HepG2 (cell line): ENCODE data around the gene RAD17. TPM values are rescaled to one million over a fixed set of nuclear protein-coding genes. Genes with fewer than 3 reads are reported as not detected.
A peak's percentile ranks its signal among the peaks of the same experiment; 100 is the strongest.

Experiments
- ATAC-seq: fragments of 200-7000 bp; cut with Tn5 transposase; 3 replicates; pipeline ENCODE4 v1.9.1; 2020; ENCODE audit warnings: mild to moderate bottlenecking, moderate library complexity
- BruUV-seq: library from RNA; stranded (reverse); fragments of 400-500 nt; replicated peaks from 2 replicates; lab custom pipeline; 2021; lab: Mats Ljungman, UMichigan
- CTCF ChIA-PET: fragments of 300-600 bp; formaldehyde crosslinking; extraction: SDS; loops from one replicate; lab custom pipeline; 2021; ENCODE audit warnings: low total read pairs, inconsistent platforms, low intra/inter-chr PET ratio; lab: Yijun Ruan, JAX
- POLR2A ChIA-PET: fragments of 350-600 bp; sonication (Branson Sonifier 250); formaldehyde crosslinking; loops from one replicate; lab custom pipeline; 2020; ENCODE audit warnings: antibody characterized with exemption, inconsistent platforms; lab: Yijun Ruan, JAX
- DNase-seq: peaks from one replicate; pipeline ENCODE4 v3.0.0-alpha.2; 2015; ENCODE audit warnings: low spot score
- FAIRE-seq: peaks from 3 replicates; lab custom pipeline; 2011; peaks lifted over from hg19 to GRCh38; lab: Jason Lieb, UNC
- H2AFZ ChIP-seq: one replicate; pipeline ENCODE4 v1.6.1; 2011; ENCODE audit warnings: low read length, inconsistent platforms
- H3K27ac ChIP-seq: fragments of 300-600 bp; 3 replicates; pipeline ENCODE4 v1.8.0; 2011; ENCODE audit warnings: mixed run types, mild to moderate bottlenecking, mixed read lengths, low read length, inconsistent platforms; ENCODE audit not compliant: insufficient read depth; ENCODE audit errors: extremely low read length
- H3K27me3 ChIP-seq, 2 experiments: fragments of 200-600 bp in 1 of 2; 2 replicates in 1 of 2; 3 replicates in 1 of 2; pipeline versions ENCODE4 v1.6.0 to v1.8.0; 2011; ENCODE audit warnings: low read length in 2 of 2, mild to moderate bottlenecking in 2 of 2, moderate library complexity in 2 of 2, inconsistent platforms in 1 of 2; ENCODE audit not compliant: insufficient read depth in 2 of 2, control insufficient read depth in 1 of 2
- H3K36me3 ChIP-seq, 2 experiments: fragments of 200-600 bp in 1 of 2; replicated peaks in 1 of 2; 2 replicates in 1 of 2; 3 replicates in 1 of 2; pipeline versions ENCODE4 v1.5.1 to v1.8.0; 2011; ENCODE audit warnings: low read length in 2 of 2, inconsistent platforms in 1 of 2; ENCODE audit not compliant: insufficient read depth in 2 of 2, control insufficient read depth in 1 of 2
- H3K4me1 ChIP-seq: 2 replicates; pipeline ENCODE4 v1.5.1; 2012; ENCODE audit warnings: low read length, inconsistent platforms; ENCODE audit not compliant: insufficient read depth
- H3K4me2 ChIP-seq: 2 replicates; pipeline ENCODE4 v1.6.0; 2011; ENCODE audit warnings: low read depth, low read length, inconsistent platforms
- H3K4me3 ChIP-seq, 3 experiments: fragments of 200-600 bp in 1 of 3; sonication (generic), shearing (Covaris generic) in 1 of 3; replicated peaks in 1 of 3; 2 replicates each; pipeline ENCODE4 v1.5.1; 2011 to 2016; ENCODE audit warnings: low read length in 3 of 3, inconsistent platforms in 2 of 3, low read depth in 2 of 3, mild to moderate bottlenecking in 2 of 3, control low read depth in 1 of 3, mixed read lengths in 1 of 3; ENCODE audit not compliant: insufficient read depth in 1 of 3
- H3K79me2 ChIP-seq: one replicate; pipeline ENCODE4 v1.6.1; 2011; ENCODE audit warnings: low read length, inconsistent platforms; ENCODE audit not compliant: insufficient read depth
- H3K9ac ChIP-seq: 2 replicates; pipeline ENCODE4 v1.6.0; 2011; ENCODE audit warnings: mild to moderate bottlenecking, low read depth, low read length, inconsistent platforms; ENCODE audit not compliant: insufficient read depth
- H3K9me3 ChIP-seq: 2 replicates; pipeline ENCODE4 v1.5.1; 2012; ENCODE audit warnings: mild to moderate bottlenecking, low read length
- H4K20me1 ChIP-seq: 2 replicates; pipeline ENCODE4 v1.6.0; 2011; ENCODE audit warnings: inconsistent platforms, mild to moderate bottlenecking, low read length, moderate library complexity; ENCODE audit not compliant: insufficient read depth
- FOXA3 ChIP-seq: IDR thresholded peaks from 2 replicates; pipeline ENCODE4 v1.6.1; 2016; ENCODE audit warnings: missing genetic modification reagents, missing compliant biosample characterization
- GLI4 ChIP-seq: sonication (generic); formaldehyde crosslinking; IDR thresholded peaks from 2 replicates; pipeline ENCODE4 v1.5.1; 2020; ENCODE audit warnings: missing genetic modification reagents, mild to moderate bottlenecking, moderate library complexity, borderline replicate concordance
- HMGA1 ChIP-seq: sonication (generic); formaldehyde crosslinking; conservative IDR thresholded peaks from 2 replicates; pipeline ENCODE4 v1.4.0; 2020; ENCODE audit warnings: missing genetic modification reagents
- MIER3 ChIP-seq: IDR thresholded peaks from 2 replicates; pipeline ENCODE4 v1.6.1; 2016; ENCODE audit warnings: missing compliant biosample characterization, borderline replicate concordance
- RERE ChIP-seq: IDR thresholded peaks from 2 replicates; pipeline ENCODE4 v1.6.1; 2016; ENCODE audit warnings: low read depth, missing genetic modification reagents, missing compliant biosample characterization
- RNF2 ChIP-seq: fragments of 450-650 bp; conservative IDR thresholded peaks from 2 replicates; pipeline ENCODE4 v1.6.1; 2016; ENCODE audit warnings: low read depth
- SAP130 ChIP-seq: IDR thresholded peaks from 2 replicates; pipeline ENCODE4 v1.6.1; 2016; ENCODE audit warnings: low read depth
- SIX4 ChIP-seq: sonication (generic); formaldehyde crosslinking; IDR thresholded peaks from 2 replicates; pipeline ENCODE4 v1.4.0; 2020; ENCODE audit warnings: missing genetic modification reagents
- THAP8 ChIP-seq: sonication (generic); formaldehyde crosslinking; IDR thresholded peaks from 2 replicates; pipeline ENCODE4 v1.5.1; 2020; ENCODE audit warnings: missing genetic modification reagents, mild to moderate bottlenecking, borderline replicate concordance
- ZNF383 ChIP-seq: sonication (generic); formaldehyde crosslinking; IDR thresholded peaks from 2 replicates; pipeline ENCODE4 v1.4.0; 2020; ENCODE audit warnings: missing genetic modification reagents, mild to moderate bottlenecking, borderline replicate concordance
- ZNF558 ChIP-seq: sonication (generic); formaldehyde crosslinking; IDR thresholded peaks from 2 replicates; pipeline ENCODE4 v1.9.0; 2022; ENCODE audit warnings: mild to moderate bottlenecking, missing genetic modification reagents, borderline replicate concordance
- WGBS: methylation state at CpG from one replicate; pipeline ENCODE4 v1.1.6; 2017; ENCODE audit warnings: low lambda C conversion rate; 5-methylcytosine and 5-hydroxymethylcytosine counted together
- in situ Hi-C: cut with HindIII; loops from 2 replicates; pipeline ENCODE4 v1.10.0; 2017; ENCODE audit warnings: low pct_unique_long_range_greater_than_20kb; ENCODE audit not compliant: extremely low pct_ligation_motif_present
- intact Hi-C: fragments of 100-400 bp; cut with micrococcal nuclease; formaldehyde crosslinking; loops from one replicate; pipeline ENCODE4 v1.10.0; 2022; ENCODE audit not compliant: unreplicated experiment
- polyA plus RNA-seq, 8 experiments: library from polyadenylated mRNA; depleted of rRNA in 3 of 8; stranded (reverse) in 7 of 8; unstranded in 1 of 8; fragments of >200 nt; fragmentation: Illumina TruSeq in 4 of 8; extraction: Trizol in 4 of 8; gene quantifications; 2 replicates each; pipeline versions ENCODE4 v1.2.1 to v1.2.3, GENCODE V29; 2011 to 2016; ENCODE audit warnings: low read depth in 4 of 8, missing spikeins in 1 of 8, mixed read lengths in 1 of 8; ENCODE audit not compliant: insufficient read depth in 1 of 8
- total RNA-seq, 5 experiments: library from RNA; depleted of rRNA; stranded (reverse); fragments of >200 nt; fragmentation: Illumina TruSeq; extraction: Trizol; gene quantifications; 2 replicates each; pipeline ENCODE4 v1.2.3, GENCODE V29; 2016; ENCODE audit warnings: low read depth in 1 of 5
- TF ChIP-seq, protein P1 (sequence below): sonication (generic); formaldehyde crosslinking; IDR thresholded peaks from 2 replicates; pipeline ENCODE4 v1.4.0; 2020; ENCODE audit warnings: missing genetic modification reagents

RAD17 gene
- total and polyA plus RNA-seq, 2 of the 13 experiments (the other 11 are each of a cell fraction or from before 2014, with no cell fraction given) = 24.0 to 25.9 TPM

DNA sequence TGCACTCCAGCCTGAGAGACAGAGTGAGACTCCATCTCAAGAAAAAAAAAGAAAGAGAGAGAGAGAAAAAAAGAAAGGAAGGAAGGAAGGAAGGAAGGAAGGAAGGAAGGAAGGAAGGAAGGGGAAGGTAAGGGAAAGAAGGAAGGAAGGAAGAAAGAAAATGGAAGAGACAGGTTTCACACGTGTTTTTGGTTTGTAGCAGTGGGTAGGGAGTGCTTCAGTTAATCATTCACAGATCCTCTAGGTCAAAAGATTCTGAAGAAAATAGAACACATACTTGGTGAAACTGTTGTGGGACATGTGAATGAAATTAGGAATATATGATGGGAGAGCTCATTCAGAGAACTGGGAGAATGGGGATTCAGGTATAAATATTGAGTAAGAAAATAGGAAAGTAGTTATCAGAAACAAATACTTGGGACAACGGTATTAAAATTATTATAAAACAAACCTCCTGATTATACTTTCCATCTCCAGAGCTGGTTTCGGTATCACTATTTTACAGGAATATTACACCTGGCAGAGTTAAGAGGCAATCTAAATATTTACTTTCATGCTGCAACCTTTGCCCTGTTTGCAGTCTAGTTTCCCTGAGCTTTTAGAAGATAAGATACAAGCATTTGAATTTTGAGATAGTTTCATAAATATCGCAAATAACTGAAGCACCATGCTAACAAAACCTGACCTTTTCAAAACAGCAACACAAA is 82.5 kb downstream of the RAD17 start:
- no peaks in the 10 kb centered on the region for H3K27me3 ChIP-seq
- H3K9me3 ChIP-seq = no peaks in the 10 kb centered on the region
- FAIRE-seq (peak; percentile 75), ATAC-seq (peak; percentile 69), DNase-seq (peak; percentile 84)
- H3K27ac ChIP-seq = peak overlapping the region; percentile 91
- H3K4me2 ChIP-seq = peak overlapping the region; percentile 82
- under 1% methylated on average over 4 of the region's 4 CpGs for WGBS
- H2AFZ ChIP-seq = peak overlapping the region; percentile 6
- POLR2A ChIA-PET = interaction anchor here (0.8 to 3.9 kb wide), 8 partner anchors 8 to 83 kb away, joined by 3 to 31 read pairs (median 4); partner anchors contain the start of genes AK6, MARVELD2, OCLN and RAD17
- intact Hi-C loops = loop anchor here (2.0 kb wide), 1 partner anchor 37 kb away; the partner anchor contains the start of gene MARVELD2
- in situ Hi-C loops = no loop called here
- peak overlapping the region; percentile 55 for H3K9ac ChIP-seq
- H3K36me3 ChIP-seq = no peaks in the 10 kb centered on the region
- H3K79me2 ChIP-seq = no peaks in the 10 kb centered on the region
- peak overlapping the region in 2 of 3 experiments; percentile 37 to 57; a peak in 2 of 6 replicates for H3K4me3 ChIP-seq
- H3K4me1 ChIP-seq = peaks cover 72% of the 10 kb centered on the region
- no TSS peak for BruUV-seq
- H4K20me1 ChIP-seq = no peaks in the 10 kb centered on the region
- CTCF ChIA-PET = no interaction called here
- TF ChIP-seq THAP8 (CRISPR knock-in tag) = no peak
- TF ChIP-seq ZNF558 = no peak
- no peak for TF ChIP-seq HMGA1 (CRISPR knock-in tag)
- no peak for TF ChIP-seq RNF2
- no peak for TF ChIP-seq RERE (CRISPR knock-in tag)
- peak; percentile 25; the same call in 1 of the 2 replicates for TF ChIP-seq SIX4 (CRISPR knock-in tag)
- peak; percentile 50; the same call in 1 of the 2 replicates for TF ChIP-seq MIER3
- TF ChIP-seq ZNF383 (CRISPR knock-in tag) = no peak
- TF ChIP-seq FOXA3 = peak; percentile 87
- TF ChIP-seq, protein P1, sequence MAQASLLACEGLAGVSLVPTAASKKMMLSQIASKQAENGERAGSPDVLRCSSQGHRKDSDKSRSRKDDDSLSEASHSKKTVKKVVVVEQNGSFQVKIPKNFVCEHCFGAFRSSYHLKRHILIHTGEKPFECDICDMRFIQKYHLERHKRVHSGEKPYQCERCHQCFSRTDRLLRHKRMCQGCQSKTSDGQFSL (CRISPR knock-in tag) = no peak
- no peak for TF ChIP-seq GLI4
- TF ChIP-seq SAP130 (CRISPR knock-in tag) = peak; percentile 65
